C1 segment of cervical spinal cord (tissue), 14 donors: Measurements from ENCODE around the gene PRR20D.
"Not testable (repeated sequence)": the region's sequence is repeated elsewhere in the genome, so short reads cannot be mapped to it uniquely, and the experiment has no call there.

ENCODE experiments used
- DNase-seq, 14 donors: peaks; one replicate each; lab custom pipeline; 2025; lab: John Stamatoyannopoulos, UW

Gene PRR20D

DNA sequence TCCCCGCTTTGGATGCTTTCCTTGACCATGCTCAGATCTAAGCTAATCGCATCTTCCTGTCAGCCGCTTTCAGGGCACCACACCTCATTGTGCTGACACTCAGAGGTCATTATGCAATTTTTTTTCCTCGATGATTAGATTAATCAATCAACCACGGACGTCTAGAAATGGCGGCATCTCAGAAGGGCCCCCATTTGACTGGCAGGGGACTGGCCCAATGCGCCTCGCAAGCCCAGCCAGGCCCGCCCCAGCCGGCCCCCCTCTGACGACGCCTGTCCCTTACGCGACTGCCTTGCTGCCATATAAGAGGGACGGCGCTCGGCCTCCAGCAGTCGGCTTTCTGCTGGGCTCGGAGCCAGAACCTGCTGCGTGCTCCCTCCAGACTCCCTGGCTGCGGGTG lies at the start of gene PRR20D:
TSS of gene PRR20D (plus strand) at position 301 of the 400 bp plus-strand sequence. CDS start 387 bp downstream, outside the sequence.
- not testable (repeated sequence) for DNase-seq

- no peak for DNase-seq
Measured at GRCh38 chr13:57114945-57115344, 45.5 kb upstream of the PRR20D start.

DNA sequence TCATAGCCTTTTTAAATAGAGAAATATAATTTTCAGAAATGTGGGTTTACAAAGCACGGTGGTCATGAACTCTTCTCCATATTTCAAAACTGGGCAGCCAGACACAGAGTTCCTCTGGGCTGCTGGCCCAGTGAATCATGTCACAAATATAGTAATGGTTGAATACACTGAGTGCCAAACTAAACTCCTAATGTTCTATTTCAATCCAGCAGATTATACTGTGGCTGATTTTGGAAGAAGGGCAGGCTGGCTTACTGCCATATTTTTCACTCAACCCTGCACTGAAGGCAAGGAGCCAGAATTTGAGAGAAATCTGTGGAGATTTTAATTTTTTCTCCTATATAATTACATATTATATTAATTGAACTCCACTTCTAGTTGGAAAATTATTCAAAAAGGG lies 36.8 kb upstream of the PRR20D start:
- peak in 2 of 14 donors; percentile 0 to 15 for DNase-seq

DNA sequence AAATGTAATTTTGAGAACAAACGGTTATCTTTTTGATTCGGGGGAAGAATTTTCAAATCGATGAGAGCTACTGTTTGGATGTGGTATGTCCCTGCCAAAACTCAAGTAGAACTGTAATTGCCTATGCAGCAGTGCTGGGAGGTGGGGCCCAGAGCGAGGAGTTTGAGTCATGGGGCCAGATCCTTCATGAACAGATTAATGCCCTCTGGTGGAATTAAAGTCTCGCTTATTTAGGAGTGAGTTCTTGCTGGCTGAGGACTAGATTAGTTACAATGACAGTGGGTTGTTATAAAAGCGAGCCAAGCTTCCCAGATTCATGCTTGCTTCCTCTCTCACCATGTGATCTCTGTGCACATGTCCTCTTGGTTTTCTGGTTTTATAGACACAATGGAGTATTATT lies 31.5 kb upstream of the PRR20D start:
- DNase-seq, result no peak

DNA sequence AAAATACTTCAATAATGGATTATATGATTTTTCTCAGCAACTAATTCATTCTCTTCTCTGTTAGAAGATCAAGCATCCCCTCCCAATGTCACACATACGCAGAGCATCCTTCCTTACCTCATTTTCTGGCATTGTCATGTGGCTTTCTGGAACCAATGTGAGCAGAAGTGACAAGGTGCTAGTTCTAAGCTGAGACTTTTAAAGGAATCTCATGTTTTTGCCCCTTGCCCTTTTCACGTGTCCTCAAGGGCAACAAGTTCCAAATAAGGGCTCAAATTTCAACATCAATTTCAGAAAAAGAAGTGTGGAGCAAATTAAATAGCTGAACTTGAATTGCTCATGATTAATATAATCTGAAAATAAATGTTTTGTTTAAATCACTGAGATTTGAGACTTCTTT lies 24.3 kb upstream of the PRR20D start:
- DNase-seq, result no peak

GRCh38 chr13:57137585-57137984 lies 22.8 kb upstream of the PRR20D start:
- DNase-seq, result no peak

GRCh38 chr13:57138988-57139387 lies 21.4 kb upstream of the PRR20D start:
- no peak for DNase-seq

GRCh38 chr13:57139781-57140180 lies 20.7 kb upstream of the PRR20D start:
- not testable (repeated sequence) for DNase-seq

DNA sequence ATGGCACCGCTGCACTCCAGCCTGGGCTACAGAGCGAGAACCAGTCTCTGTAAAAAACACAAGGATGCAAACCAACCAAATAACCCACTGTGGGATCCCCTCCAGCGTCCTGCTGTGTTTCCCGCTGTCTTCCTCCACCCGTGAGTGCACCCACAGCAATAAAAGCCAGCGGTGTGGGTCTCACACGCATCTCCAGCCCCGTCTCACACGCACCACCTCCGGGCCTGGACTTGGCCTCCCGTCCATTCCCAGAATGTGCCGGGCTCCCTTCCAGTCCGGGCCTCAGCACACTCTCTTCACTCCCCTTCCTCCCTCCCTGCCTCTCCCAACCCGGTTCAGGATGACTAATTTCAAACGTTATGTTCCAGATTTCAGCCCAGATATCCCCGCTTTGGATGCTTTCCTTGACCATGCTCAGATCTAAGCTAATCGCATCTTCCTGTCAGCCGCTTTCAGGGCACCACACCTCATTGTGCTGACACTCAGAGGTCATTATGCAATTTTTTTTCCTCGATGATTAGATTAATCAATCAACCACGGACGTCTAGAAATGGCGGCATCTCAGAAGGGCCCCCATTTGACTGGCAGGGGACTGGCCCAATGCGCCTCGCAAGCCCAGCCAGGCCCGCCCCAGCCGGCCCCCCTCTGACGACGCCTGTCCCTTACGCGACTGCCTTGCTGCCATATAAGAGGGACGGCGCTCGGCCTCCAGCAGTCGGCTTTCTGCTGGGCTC lies 20.0 kb upstream of the PRR20D start, which contains the start of gene PRR20A:
TSS of gene PRR20A (plus strand) at position 684 of the 734 bp plus-strand sequence. CDS start 387 bp downstream, outside the sequence.
- DNase-seq, result not testable (repeated sequence)

GRCh38 chr13:57147188-57147587 lies 13.2 kb upstream of the PRR20D start, which contains the start of gene PRR20B:
TSS of gene PRR20B (plus strand) at chr13:57147488. CDS start at chr13:57147875, 387 bp downstream.
- DNase-seq, result not testable (repeated sequence)

GRCh38 chr13:57148106-57148505 lies 12.3 kb upstream of the PRR20D start:
- not testable (repeated sequence) for DNase-seq

DNA sequence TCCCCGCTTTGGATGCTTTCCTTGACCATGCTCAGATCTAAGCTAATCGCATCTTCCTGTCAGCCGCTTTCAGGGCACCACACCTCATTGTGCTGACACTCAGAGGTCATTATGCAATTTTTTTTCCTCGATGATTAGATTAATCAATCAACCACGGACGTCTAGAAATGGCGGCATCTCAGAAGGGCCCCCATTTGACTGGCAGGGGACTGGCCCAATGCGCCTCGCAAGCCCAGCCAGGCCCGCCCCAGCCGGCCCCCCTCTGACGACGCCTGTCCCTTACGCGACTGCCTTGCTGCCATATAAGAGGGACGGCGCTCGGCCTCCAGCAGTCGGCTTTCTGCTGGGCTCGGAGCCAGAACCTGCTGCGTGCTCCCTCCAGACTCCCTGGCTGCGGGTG lies 6.7 kb upstream of the PRR20D start, which contains the start of gene PRR20C:
TSS of gene PRR20C (plus strand) at position 301 of the 400 bp plus-strand sequence. CDS start 387 bp downstream, outside the sequence.
- DNase-seq, result not testable (repeated sequence)

GRCh38 chr13:57166897-57167296 lies 6.5 kb downstream of the PRR20D start, which contains the start of gene PRR20E:
TSS of gene PRR20E (plus strand) at chr13:57167197. CDS start at chr13:57167584, 387 bp downstream.
- not testable (repeated sequence) for DNase-seq

- no peak for DNase-seq
Measured at GRCh38 chr13:57191667-57192066, 31.2 kb downstream of the PRR20D start.

- no peak for DNase-seq
Measured at GRCh38 chr13:57212989-57213388, 52.6 kb downstream of the PRR20D start.
